Left colon (tissue), 2 donors: ENCODE data around the gene RPS4Y2. TPM values are rescaled to one million over a fixed set of nuclear protein-coding genes. Genes with fewer than 3 reads are reported as not detected.

ENCODE experiments used
- ATAC-seq: fragments of 200-7000 bp; cut with Tn5 transposase; one replicate; pipeline ENCODE4 v1.9.1; 2020; ENCODE audit warnings: mild to moderate bottlenecking, moderate library complexity
- DNase-seq, 2 donors: peaks; one replicate each; pipeline ENCODE4 v3.0.0-alpha.2; 2020
- intact Hi-C, 2 donors: fragments of 100-400 bp; cut with DNase I in 1 of 2; cut with micrococcal nuclease in 1 of 2; formaldehyde crosslinking; loops; one replicate each; pipeline versions ENCODE4 v1.11.2 to v1.14.0; 2022; cut with DNase I, micrococcal nuclease
- long read RNA-seq: library from polyadenylated mRNA; unstranded; transcript quantifications from one replicate; pipeline ENCODE4 v2.0.0, GENCODE V29; 2021
- total RNA-seq, 2 donors: library from RNA; stranded (reverse); fragmentation: NEBNext Ultra II Directional; extraction: Animal tissue kit (Norgen Biotek cat#: 25700); gene quantifications; one replicate each; pipeline ENCODE4 v1.2.1, GENCODE V29; 2021
- donor health status: DM: no; HTN: no; CAD: no.
- donor health status: DM: yes; HTN: yes; CAD: no.

RPS4Y2 gene
- total RNA-seq: not detected
- long read RNA-seq: 0 reads

DNA sequence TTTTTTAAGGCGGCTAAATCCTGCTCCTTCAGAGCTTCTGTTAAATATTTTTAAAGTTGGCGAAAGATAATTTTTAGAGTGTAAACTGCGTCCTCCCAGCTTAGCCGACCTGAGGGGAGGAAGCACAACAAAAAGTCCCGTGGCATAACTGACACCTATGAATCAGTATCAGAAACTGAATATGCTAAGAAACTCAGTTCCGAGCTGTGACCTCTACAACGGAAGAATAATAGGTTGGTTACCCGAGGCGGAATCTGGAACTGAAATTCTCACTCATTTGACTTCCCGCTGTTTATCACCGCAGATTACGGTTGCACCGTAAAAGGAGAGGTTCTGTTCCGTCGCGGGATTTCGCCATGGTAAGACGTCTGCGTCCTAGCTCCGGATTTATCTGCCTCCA lies at the start of gene RPS4Y2:
TSS of gene RPS4Y2 (plus strand) at position 301 of the 400 bp plus-strand sequence. CDS start at position 357, 56 bp downstream.
- ATAC-seq (no peak), DNase-seq (no peak)
- intact Hi-C loops: no loop called here

DNA sequence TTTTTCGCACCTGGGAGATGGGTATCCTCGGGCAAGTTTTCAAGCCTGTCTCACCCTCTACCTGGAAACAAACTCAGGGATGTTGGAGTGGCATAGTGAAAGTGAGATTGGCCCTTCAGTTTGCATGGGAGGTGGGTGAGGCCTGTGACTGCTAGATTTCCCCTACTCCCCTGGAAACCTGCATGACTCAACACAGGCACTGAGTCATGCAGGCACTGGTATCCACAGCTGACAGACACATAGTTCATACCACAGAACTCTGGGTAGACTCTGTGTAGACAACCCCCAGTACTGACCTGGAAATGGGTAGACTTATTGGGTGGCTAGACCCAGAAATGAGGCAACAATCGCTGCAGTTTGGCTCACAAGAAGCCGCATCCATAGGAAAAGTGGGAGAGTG lies 41.5 kb upstream of the RPS4Y2 start:
- intact Hi-C loops: no loop called here
- no peak for ATAC-seq
- DNase-seq: no peak

DNA sequence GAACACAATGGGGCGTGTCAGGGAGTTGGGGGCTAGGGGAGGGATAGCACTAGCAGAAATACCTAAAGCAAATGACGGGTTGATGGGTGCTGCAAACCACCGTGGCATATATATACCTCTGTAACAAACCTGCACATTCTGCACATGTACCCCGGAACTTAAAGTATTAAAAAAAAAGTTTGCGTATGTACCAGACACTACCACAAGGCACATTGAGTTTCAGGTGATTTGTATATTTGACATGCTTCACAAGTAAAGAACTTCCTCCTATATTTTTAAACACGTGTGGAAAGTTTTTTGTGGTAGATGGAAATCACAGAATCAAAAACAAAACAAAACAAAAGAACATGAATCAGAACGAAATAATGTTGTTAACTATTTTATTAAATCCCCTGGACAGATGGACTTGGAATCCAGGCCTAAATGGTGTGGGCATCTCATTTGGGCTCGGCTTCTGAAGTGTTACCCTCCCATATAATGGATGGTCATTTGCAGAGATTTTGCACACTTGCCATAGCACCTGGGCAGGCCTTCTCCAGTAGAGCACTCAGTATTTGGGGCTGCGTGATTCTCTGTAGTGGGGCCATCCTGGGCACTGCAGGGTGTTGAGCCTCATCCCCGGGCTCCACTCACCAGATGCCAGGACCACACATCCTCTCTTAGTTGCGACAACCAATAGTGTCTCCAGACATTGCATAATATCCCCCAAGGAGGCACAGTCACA lies 29.6 kb upstream of the RPS4Y2 start:
- ATAC-seq: no peak
- intact Hi-C loops: no loop called here
- DNase-seq: no peak

DNA sequence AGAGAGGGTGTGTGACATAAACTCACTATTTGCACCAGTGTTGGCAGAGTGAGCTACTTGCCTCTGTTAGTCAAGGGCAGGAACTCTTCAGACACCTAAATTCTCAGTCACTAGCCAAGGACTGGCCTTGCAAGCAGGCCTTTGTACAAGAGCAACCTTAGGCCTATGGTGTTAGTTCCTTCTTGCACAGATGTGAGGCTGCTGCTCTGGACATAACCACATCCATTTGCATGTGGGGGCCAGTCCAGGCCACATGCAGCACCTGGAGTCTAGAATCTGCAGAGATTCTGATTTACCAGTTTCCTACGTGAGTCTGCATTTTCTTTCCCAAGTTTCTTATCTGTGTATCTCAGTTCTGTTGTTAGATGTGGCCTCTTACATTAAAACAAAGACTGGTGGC lies 20.7 kb upstream of the RPS4Y2 start:
- DNase-seq (no peak), ATAC-seq (no peak)
- intact Hi-C loops: no loop called here

DNA sequence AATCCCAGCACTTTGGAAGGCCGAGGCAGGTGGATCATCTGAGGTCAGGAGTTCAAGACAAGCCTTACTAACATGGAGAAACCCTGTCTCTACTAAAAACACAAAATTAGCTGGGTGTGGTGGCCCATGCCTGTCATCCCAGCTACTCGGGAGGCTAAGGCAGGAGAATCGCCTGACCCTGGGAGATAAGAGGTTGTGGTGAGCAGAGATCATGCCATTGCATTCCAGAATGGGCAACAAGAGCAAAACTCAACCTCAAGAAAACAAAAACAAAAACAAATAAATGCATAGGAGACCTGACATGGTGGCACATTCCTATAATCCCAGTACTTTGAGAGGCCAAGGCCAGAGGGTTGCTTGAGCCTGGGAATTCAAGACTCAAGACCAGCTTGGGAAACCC lies 16.1 kb upstream of the RPS4Y2 start:
- intact Hi-C loops: no loop called here
- ATAC-seq: no peak
- DNase-seq: no peak

DNA sequence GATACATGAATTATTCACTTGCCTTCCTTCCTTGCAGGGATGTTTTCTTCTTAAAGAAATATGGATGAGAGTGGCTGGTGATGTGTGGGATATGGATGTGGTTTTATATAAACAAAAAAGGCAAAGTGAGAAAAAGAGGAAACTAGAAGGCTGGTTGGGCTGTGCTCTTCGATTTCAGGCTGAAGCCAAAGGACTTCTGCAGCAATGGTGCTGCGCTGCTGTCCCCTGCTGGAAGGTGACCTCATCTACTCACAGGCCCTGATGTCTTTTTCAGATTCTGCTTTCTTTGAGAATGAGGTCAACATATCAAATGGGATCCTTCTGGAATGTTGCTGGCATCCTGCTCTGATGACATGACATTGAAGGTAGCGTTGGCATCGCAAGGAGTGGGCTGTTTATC lies 15.3 kb upstream of the RPS4Y2 start:
- intact Hi-C loops: no loop called here
- DNase-seq (no peak), ATAC-seq (no peak)

DNA sequence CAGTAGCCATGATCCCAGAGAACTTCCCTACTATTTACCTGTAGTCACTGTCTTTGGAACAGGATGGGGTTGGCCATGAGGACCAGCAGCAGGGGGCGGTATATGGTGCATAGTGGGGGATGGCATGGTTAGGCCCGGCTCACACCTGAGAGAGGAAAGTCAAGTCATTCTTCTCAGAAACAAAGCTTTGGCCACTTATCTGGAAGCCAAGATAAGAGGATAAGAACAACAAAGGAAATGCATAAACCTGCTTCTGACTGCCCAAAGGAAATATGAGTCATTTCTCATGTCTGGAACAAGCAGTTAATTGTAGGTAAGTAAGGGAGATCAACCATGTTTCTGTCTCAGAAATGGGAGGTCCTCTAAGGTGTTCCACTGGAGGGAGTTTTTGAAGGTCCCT lies 10.8 kb upstream of the RPS4Y2 start:
- intact Hi-C loops: no loop called here
- no peak for ATAC-seq

DNA sequence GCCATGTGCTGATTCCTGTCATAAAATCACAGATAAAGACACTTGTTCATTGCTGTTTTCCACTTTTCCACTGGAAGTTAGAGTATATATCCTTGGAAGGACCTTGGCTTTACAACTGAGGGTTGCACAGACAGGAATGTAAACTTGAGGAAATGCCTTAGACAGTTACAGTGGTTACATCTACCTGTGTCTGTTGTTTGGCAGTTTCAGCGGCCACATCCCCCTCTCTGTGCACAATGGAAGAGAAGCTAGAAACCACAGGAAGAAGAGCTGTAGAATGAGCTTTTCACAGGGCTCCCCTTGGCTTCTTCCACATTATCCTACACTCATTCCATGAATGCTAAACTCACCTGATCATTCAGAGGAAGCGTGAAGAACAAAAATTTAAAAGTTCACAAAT lies 9.0 kb upstream of the RPS4Y2 start:
- no peak for ATAC-seq
- no peak for DNase-seq
- intact Hi-C loops: no loop called here

More for the DNA sequence above, 10.8 kb upstream of the RPS4Y2 start:
- DNase-seq: no peak

DNA sequence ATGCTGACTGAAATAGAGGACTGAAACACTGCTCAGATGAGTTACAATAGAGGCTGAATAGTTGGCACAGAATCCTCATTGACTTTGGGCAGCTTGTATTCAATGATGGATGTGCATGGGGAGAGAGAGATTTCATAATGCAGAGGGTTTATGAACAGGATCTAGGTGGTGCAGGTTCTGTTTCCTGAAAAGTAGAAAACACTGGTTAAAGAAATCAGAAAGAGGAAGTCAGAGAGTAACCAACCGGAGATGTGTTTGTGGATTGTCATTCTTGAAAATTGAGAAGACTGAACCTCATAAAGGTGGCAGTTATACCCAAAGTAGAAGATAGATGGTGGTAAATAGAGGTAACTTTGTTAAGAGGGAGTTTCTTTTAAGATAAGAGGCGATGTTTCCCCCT lies 8.0 kb downstream of the RPS4Y2 start:
- intact Hi-C loops: no loop called here
- DNase-seq (no peak), ATAC-seq (no peak)

DNA sequence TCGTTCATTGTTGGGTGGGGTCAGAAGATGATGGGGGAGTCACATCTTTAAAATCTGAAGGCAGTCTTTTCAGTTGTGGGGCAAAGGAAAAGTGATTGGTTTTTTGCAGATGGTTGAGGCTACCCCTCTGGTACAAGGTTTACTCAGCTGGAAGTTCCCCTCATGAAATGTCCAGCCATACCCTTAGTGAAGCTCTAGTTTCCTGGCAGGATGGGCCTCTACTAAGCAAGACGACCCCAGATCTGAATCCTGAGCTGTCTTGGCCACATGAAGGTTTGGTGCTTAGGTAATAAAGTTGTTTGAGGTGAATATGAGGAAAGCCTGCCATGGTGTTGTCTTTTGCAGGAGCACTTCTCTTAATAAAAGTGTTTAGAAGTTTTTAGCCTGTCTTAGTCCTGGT lies 9.2 kb downstream of the RPS4Y2 start:
- DNase-seq: no peak
- ATAC-seq: no peak
- intact Hi-C loops: no loop called here

DNA sequence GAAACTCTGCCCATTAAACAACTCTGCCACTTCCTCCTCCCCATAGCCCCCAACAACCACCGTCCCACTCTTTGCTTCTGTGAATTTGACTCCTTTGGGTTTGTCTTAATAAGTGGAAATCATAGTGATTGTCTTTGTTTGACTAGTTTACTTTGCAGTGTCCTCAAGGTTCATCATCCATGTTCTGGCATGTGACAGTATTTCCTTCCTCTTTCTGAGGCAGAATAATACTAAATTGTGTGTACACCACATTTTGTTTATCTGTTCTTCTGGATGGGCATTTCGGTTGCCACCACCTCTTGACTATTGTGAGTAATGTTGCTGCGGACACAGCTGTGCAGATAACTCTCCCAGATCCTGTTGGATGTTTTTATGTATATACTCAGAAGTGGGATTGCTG lies 14.8 kb downstream of the RPS4Y2 start:
- DNase-seq (no peak), ATAC-seq (no peak)
- intact Hi-C loops: no loop called here

DNA sequence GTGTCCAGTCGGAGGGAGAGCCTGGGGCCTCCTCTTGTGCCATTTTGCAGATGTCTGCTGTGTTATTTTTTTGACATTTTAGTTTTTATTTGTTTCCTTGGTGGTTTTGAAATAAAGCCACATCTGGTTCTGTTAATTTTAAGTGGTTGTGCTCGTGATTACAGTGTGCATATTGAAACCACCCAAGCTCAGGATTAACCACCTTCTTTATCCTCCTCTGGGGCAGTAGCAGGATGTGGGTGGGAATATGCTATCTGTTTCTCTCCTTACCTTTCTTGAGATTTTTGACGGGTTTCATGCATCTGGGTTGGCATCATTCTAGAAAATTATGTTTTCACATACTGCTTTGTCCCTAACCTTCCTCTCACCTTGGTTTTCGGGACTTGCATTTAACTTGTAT lies 20.2 kb downstream of the RPS4Y2 start:
- no peak for ATAC-seq
- intact Hi-C loops: no loop called here
- DNase-seq: no peak

DNA sequence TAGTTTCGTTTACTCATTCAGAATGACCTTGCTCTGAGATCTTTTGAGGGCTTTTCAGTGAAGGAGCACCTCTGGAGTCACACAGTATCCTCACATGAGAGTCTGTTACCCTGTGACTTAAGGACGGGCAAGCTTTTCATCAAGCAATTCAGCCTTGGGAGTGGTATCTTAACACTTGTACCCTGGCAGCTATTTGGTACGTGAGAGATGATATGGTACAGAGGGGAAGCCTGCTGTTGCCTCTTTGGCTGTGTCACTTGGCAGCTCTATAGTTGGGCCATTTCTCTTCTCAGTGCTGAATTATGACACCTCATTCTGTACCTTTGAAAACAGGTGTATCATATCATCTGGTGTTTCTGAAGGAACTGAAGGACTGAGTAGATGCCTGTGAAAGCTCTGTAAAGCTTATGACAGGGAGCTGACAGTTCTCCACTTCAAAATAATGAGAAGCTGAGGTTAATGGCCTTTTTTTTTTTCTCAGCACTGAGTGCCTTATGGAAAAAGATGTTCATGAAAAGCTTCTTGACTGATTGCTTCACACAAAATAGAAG lies 24.3 kb downstream of the RPS4Y2 start:
- ATAC-seq (no peak), DNase-seq (no peak)
- intact Hi-C loops: no loop called here

DNA sequence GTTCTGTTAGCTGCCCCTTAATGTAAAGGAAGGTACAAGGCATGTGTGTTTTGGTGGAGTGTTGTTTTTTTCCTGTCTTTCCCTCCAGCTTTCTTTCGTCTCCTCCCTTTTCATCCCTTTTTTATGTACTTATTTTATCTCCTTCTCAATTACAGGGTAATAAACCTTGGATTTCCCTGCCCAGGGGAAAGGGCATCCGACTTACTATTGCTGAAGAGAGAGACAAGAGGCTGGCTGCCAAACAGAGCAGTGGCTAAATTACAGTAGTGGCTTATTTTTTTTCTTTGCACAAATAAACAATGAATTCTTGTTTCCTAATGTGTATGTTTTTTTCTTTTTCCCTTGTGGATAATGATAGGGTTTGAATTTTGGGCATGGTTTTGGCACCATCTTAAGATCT lies 24.9 kb downstream of the RPS4Y2 start:
- DNase-seq (no peak), ATAC-seq (no peak)
- intact Hi-C loops: no loop called here

DNA sequence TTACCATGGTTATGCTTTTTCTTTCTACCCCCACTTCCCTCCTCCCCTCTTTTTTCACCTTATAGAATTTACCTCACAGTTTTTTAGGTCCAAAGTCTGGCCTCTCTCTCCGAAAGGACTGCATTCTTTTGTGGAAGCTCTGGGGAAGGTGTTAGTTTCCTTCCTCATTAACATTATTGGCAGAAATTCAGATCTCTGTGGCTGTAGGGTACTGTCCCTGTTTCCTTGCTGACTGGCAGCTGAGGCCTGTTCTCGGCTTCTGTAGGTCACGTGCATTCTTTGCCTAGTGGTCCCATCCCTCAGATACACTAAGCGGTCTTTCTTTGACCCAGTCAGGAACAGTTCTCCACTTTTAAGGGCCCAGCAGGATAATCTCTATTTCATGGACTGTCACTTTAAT lies 25.5 kb downstream of the RPS4Y2 start:
- DNase-seq (no peak), ATAC-seq (no peak)
- intact Hi-C loops: no loop called here

DNA sequence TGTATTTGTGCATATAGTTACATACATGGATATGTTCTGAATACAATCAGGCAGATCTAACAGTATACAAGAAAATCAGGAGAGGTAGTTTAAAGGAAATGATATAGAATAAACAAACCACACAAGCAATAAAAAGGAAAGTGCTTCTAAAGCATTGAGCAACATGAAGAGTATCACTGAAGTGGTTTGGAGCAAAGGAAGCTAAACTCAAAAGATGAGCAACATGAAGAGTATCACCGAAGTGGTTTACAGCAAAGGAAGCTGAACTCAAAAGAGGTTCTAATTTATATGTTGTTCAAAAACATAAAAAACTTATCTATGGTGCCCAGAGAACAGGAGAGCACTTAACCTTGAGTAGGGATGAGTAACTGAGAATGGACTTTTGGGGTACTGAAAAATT lies 29.1 kb downstream of the RPS4Y2 start:
- DNase-seq: no peak

DNA sequence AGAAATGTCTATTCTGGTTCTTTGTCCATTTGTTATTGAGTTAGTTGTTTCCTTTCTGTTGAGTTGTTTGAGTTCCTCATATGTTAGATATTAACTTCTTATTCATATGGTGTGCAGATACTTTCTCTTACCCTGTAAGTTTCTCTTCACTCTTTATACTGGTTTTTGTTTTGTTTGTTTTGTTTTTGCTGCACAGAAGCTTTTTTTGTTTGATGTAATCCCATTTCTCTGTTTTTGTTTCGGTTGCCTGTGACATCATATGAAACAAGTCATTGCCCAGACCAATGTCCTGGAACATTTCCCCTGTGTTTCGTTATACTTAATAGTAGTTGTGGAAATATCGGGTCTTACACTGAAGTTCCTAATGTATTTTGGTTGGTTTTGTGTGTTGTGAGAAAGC lies 31.2 kb downstream of the RPS4Y2 start:
- DNase-seq (no peak), ATAC-seq (no peak)
- intact Hi-C loops: no loop called here

More for the DNA sequence above, 29.1 kb downstream of the RPS4Y2 start:
- intact Hi-C loops: no loop called here
- no peak for ATAC-seq

DNA sequence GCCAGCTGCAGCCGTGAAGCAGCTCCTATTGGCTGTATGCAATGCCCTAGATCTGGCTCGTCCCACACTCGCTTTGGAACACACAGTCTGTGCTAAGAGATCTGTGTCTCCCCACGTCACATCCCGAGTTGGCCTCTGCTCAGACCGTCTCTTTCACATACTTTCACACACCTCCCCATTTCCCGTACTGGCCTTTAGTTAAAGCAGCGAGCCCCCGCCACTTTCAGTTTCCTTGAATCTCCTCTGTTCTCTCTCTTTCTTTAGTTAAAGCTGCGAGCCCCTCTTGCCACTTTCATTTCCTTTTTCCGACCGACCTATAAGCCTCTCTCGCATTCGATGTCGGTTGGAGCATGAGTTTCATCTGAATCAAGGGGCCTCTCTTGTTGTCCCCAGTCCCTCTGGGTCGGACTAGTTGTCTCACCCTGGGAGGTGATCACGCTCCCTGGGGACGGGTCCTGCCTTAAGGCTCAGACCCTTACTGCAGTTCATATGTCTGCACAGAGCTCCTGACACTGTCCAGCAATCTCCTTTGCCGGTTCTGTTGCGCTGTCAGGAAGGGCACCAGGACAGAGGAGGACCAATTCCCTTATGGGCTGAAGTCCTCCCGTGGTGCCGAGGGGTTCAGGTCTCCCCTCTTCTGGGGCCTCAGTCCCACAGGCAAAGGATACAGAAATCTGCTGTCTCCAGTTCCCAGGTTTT lies 42.6 kb downstream of the RPS4Y2 start:
- intact Hi-C loops: no loop called here

DNA sequence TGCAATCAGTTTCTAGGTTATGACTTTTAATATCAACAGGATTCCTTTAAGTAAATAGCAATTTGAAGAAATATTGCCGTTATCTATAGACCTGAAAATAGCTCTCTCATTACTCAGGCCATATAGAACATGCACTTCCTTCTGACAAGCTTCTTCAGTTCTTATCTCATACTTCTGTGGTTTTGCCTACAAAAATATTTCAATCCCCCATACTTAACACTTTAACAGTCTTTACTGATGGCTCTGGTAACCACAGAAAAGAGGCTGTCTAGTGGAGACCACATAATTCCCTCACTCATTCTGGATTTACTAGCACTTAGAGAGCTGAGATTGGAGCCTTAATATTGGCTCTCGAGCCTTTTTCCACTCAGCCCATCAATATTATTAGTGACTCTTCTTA lies 46.8 kb downstream of the RPS4Y2 start:
- no peak for ATAC-seq
- no peak for DNase-seq
- intact Hi-C loops: no loop called here

More for the DNA sequence above, 42.6 kb downstream of the RPS4Y2 start:
- DNase-seq (no peak), ATAC-seq (no peak)

DNA sequence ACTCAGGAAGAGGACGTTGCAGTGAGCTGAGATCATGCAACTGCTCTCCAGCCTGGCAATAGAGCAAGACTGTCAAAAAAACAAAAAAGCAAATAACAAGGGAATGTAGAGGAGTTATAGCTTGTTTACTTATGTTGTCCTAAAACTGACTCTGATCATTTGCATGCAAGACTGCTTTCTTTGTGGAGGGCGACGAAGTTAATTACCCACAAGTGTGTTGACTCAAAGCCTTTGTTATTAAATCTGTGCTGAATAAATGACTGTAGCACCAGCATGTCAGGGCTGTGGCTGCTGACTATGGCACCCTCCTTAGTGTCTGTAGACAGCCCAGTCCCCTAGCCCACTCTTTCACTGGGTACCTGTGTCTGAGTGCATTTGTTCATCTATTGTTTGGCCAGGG lies 50.3 kb downstream of the RPS4Y2 start:
- DNase-seq (no peak), ATAC-seq (no peak)
- intact Hi-C loops: no loop called here
